Epithelial cell of proximal tubule (primary cell): ENCODE results near the gene KCNQ1OT1. TPM values are rescaled to one million over a fixed set of nuclear protein-coding genes. Genes with fewer than 3 reads are reported as not detected.
"Not testable (repeated sequence)": the region's sequence is repeated elsewhere in the genome, so short reads cannot be mapped to it uniquely, and the experiment has no call there.

ENCODE experiments used
- DNase-seq: peaks from one replicate; pipeline ENCODE4 v3.0.0-alpha.2; 2011; ENCODE audit warnings: low read depth
- H3K4me3 ChIP-seq: 2 replicates; pipeline ENCODE4 v1.5.1; 2011; ENCODE audit warnings: low read depth, mild to moderate bottlenecking, low read length
- CTCF ChIP-seq: conservative IDR thresholded peaks from 2 replicates; pipeline ENCODE4 v1.5.1; 2012; ENCODE audit warnings: low read depth, mild to moderate bottlenecking, low read length
- total RNA-seq: library from RNA; depleted of rRNA; stranded (reverse); fragments of >200 nt; gene quantifications from 2 replicates; pipeline ENCODE4 v1.2.3, GENCODE V29; 2015

The KCNQ1OT1 gene
- total RNA-seq, 1 donor from 2014 or later = 0.63 TPM

DNA sequence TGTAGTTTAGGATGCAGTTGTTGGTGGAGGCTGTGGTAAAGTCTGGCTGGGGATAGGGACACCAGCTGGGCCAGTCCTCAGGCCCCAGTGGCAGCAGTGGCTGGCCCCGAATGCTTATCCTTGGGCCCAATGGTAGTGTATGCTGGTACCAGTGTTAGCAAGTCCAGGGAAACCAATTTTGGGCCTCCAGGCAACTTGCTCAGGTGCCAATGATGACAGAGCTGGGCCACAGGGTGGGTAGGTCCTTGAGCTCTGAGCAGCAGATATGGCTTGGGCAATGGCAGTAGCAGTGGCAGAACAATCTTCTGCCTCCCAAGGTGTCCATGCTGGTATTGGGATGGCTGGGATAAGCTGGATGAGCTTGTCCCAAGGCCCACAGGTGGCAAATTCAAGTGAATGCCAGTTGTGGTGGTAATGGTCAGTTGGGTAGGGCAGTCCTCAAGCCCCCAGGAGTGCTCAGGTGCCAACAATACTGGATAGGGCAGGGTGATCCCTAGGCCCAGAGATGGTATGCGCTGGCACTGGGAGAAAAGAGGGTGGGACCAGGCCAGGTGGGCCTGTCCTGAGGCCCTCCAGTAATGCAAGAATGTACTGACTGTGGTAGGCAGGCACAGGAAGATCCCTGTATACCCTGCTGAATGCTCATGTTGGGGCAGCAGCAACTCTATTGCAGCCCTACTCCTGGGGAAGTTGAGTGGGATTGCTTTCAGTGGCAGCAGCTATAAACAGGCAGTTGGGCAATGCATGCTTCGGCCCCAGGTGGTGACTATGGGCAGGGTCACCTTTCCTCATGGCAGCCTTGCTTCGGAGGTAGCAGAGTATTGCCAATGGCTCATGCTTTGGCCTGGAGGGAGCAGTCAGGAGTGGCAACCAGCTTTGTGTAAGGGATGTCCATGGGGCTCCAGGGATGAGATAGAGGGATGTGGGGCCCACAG is 54.7 kb downstream of the KCNQ1OT1 start:
- no peak overlapping the region for H3K4me3 ChIP-seq
- TF ChIP-seq CTCF = no peak
- DNase-seq = no peak

DNA sequence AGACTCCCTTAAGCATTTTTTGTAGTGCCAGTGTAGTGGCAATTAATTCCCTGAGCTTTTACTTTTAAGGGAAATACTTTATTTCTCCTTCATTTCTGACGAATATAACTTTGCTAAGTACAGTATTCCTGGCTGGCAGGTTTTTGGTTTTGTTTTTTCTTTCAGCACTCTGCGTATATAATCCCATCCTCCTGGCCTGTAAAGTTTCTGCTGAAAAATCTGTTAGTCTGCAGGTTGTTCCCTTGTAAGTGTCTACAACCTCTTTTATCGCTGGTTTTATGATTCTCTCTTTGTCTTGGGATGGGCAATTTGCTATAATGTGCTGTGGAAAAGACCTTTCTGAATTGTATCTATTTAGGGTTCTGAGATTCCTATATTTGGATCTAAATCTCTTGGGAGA is 56.0 kb downstream of the KCNQ1OT1 start:
- no peak for DNase-seq
- no peak for TF ChIP-seq CTCF
- no peak overlapping the region for H3K4me3 ChIP-seq

DNA sequence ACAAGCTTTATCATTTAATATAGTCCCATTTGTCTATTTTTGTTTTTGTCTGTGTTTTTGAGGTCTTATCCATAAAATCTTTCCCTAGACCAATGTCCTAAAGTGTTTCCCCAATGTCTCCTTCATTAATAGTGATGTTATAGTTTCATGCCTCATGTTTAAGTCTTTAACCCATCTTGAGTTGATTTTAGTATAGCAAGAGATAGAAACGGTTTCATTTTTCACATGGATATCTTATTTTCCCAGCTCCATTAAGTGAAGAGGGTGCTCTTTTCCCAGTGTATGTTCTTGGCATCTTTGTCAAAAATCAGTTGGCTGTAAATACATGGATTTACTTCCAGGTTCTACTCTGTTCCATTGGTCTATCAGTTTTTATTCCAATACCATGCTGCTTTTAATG is 58.2 kb downstream of the KCNQ1OT1 start:
- TF ChIP-seq CTCF = no peak
- no peak for DNase-seq

DNA sequence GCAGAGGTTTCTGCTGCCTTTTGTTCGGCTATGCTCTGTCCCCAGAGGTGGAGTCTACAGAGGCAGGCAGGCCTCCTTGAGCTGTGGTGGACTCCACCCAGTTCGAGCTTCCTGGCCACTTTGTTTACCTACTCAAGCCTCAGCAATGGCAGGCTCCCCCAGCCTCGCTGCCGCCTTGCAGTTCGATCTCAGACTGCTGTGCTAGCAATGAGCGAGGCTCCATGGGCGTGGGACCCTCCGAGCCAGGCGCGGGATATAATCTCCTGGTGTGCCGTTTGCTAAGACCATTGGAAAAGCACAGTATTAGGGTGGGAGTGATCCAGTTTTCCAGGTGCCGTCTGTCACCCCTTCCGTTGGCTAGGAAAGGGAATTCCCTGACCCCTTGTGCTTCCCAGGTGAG is 60.0 kb downstream of the KCNQ1OT1 start:
- not testable (repeated sequence) for DNase-seq, H3K4me3 ChIP-seq

More for the DNA sequence above, 58.2 kb downstream of the KCNQ1OT1 start:
- H3K4me3 ChIP-seq = no peak overlapping the region

DNA sequence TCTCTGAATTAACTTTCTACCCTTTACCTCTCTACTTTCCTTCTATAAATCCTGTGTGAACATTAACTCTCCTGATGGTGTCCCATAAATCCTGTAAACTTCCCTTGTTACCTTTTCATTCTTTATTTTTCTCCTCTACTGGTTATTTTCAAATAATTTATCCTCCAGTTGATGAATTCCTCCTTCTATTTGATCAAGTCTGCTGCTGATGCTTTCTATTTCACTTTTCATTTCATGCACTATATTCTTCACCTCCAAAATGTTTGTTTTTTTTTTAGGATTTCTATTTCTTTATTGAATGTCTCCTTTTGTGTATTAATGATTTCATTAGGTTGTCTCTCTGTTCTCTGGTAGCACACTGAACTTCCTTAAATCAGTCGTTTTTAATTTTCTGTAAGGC is 68.6 kb downstream of the KCNQ1OT1 start:
- no peak for TF ChIP-seq CTCF
- H3K4me3 ChIP-seq = no peak overlapping the region
- no peak for DNase-seq

DNA sequence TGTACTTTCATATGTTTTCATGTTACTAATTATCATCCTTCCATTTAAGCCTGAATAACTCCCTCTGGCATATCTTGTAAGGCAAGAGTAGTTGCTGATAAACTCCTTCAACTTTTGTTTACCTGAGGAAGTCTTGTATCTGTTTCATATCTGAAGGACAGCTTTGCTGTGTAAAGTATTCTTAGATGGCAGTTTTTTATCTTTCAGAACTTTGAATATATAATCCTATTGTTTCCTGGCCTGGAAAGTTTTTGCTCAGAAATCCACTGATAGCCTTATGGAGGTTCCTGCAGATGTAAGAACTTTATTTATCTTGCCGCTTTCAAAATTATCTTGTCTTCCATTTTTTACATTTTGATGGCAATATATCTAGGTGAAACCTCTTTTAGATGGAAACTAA is 69.1 kb downstream of the KCNQ1OT1 start:
- no peak for TF ChIP-seq CTCF
- no peak overlapping the region for H3K4me3 ChIP-seq
- no peak for DNase-seq

GRCh38 chr11:2625183-2625582 is 74.6 kb downstream of the KCNQ1OT1 start:
- DNase-seq = no peak
- TF ChIP-seq CTCF = no peak
- no peak overlapping the region for H3K4me3 ChIP-seq
